Liver (tissue), 3 donors: ENCODE results near the gene DHX30.

ENCODE experiments used
- ATF3 ChIP-seq: IDR thresholded peaks from 2 replicates; pipeline ENCODE4 v1.6.1; 2016; ENCODE audit warnings: antibody characterized with exemption
- CTCF ChIP-seq: fragments of 150-350 bp; IDR thresholded peaks from 2 replicates; pipeline ENCODE4 v1.5.1; 2017; ENCODE audit warnings: improper control_type of control experiment, low read depth, low read length; ENCODE audit not compliant: missing input control
- FOXA1 ChIP-seq: IDR thresholded peaks from 2 replicates; pipeline ENCODE4 v1.6.1; 2016; ENCODE audit warnings: antibody characterized with exemption
- GABPA ChIP-seq, 2 donors: IDR thresholded peaks in 1 of 2; conservative IDR thresholded peaks in 1 of 2; 2 replicates each; pipeline ENCODE4 v1.6.1; 2016; ENCODE audit warnings: antibody characterized with exemption in 2 of 2, mild to moderate bottlenecking in 1 of 2, moderate library complexity in 1 of 2
- MAX ChIP-seq: IDR thresholded peaks from 2 replicates; pipeline ENCODE4 v1.6.1; 2016; ENCODE audit warnings: antibody characterized with exemption
- NR2F2 ChIP-seq: IDR thresholded peaks from 2 replicates; pipeline ENCODE4 v1.6.1; 2016; ENCODE audit warnings: antibody characterized with exemption
- RAD21 ChIP-seq, 2 donors: IDR thresholded peaks; 2 replicates each; pipeline ENCODE4 v1.6.1; 2016; ENCODE audit warnings: antibody characterized with exemption in 2 of 2, mild to moderate bottlenecking in 2 of 2
- REST ChIP-seq: IDR thresholded peaks from 2 replicates; pipeline ENCODE4 v1.6.1; 2016; ENCODE audit warnings: antibody characterized with exemption, mild to moderate bottlenecking
- RXRA ChIP-seq, 2 donors: IDR thresholded peaks; 2 replicates each; pipeline ENCODE4 v1.6.1; 2017 to 2018; ENCODE audit warnings: antibody characterized with exemption in 2 of 2, mild to moderate bottlenecking in 1 of 2
- SP1 ChIP-seq: IDR thresholded peaks from 2 replicates; pipeline ENCODE4 v1.6.1; 2018; ENCODE audit warnings: antibody characterized with exemption, mild to moderate bottlenecking
- TAF1 ChIP-seq: conservative IDR thresholded peaks from 2 replicates; pipeline ENCODE4 v1.6.1; 2016; ENCODE audit warnings: antibody characterized with exemption, mild to moderate bottlenecking
- YY1 ChIP-seq: IDR thresholded peaks from 2 replicates; pipeline ENCODE4 v1.6.1; 2016; ENCODE audit warnings: antibody characterized with exemption, mild to moderate bottlenecking
- ZBTB33 ChIP-seq: IDR thresholded peaks from 2 replicates; pipeline ENCODE4 v1.6.1; 2016; ENCODE audit warnings: antibody characterized with exemption
- donor health status: healthy.
- donor health status: healthy.

GRCh38 chr3:47877719-47878118 lies 74.8 kb downstream of the DHX30 start:
- TF ChIP-seq MAX (no peak), CTCF (no peak), YY1 (no peak), SP1 (no peak), REST (no peak), RAD21 (IDR thresholded peaks at IDR 0.05) (no peak), TAF1 (no peak), ZBTB33 (no peak), RXRA (IDR thresholded peaks at IDR 0.05) (no peak), FOXA1 (no peak), GABPA (IDR thresholded peaks at IDR 0.05 in 1 of 2, conservative IDR thresholded peaks at IDR 0.05 in 1 of 2) (no peak), ATF3 (no peak), NR2F2 (no peak)
